SK-N-SH (cell line): Measurements from ENCODE around the gene PLEKHM1. TPM values are rescaled to one million over a fixed set of nuclear protein-coding genes. Genes with fewer than 3 reads are reported as not detected.

Experiments
- CTCF ChIA-PET: fragments of 300-600, 350-600 bp; formaldehyde crosslinking; extraction: SDS; loops from one replicate; lab custom pipeline; 2021; lab: Yijun Ruan, JAX
- POLR2A ChIA-PET: fragments of 350-600 bp; sonication (Branson Sonifier 250); formaldehyde crosslinking; extraction: SDS; loops from one replicate; lab custom pipeline; 2020; ENCODE audit warnings: antibody characterized with exemption, inconsistent platforms; lab: Yijun Ruan, JAX
- DNase-seq: peaks from one replicate; pipeline ENCODE4 v3.0.0; 2012
- H2AFZ ChIP-seq: fragments of 200-600 bp; sonication (generic); 2 replicates; pipeline ENCODE4 v1.8.1; 2016; ENCODE audit warnings: antibody characterized with exemption, mild to moderate bottlenecking, low read depth
- H3F3A ChIP-seq: fragments of 200-600 bp; sonication (generic); replicated peaks from 2 replicates; pipeline ENCODE3; 2016; ENCODE audit warnings: antibody characterized with exemption, mild to moderate bottlenecking; ENCODE audit not compliant: insufficient read depth
- H3K27ac ChIP-seq, 2 experiments: fragments of 200-500 bp in 1 of 2; fragments of 200-600 bp in 1 of 2; sonication (Bioruptor generic) in 1 of 2; sonication (generic), shearing (Covaris generic) in 1 of 2; 2 replicates each; pipeline versions ENCODE4 v1.5.1 to v1.6.1; 2014 to 2016; ENCODE audit warnings: low read depth in 2 of 2, inconsistent platforms in 1 of 2, low read length in 1 of 2, mild to moderate bottlenecking in 1 of 2, mixed read lengths in 1 of 2
- H3K27me3 ChIP-seq: fragments of 200-600 bp; sonication (generic), shearing (Covaris generic); 2 replicates; pipeline ENCODE4 v1.6.1; 2016; ENCODE audit warnings: mixed run types; ENCODE audit not compliant: insufficient read depth
- H3K36me3 ChIP-seq, 2 experiments: fragments of 200-500 bp in 1 of 2; fragments of 200-600 bp in 1 of 2; sonication (Bioruptor generic) in 1 of 2; sonication (generic) in 1 of 2; replicated peaks in 1 of 2; 2 replicates each; pipeline versions ENCODE3 to v1.5.1; 2014 to 2016; ENCODE audit warnings: low read length in 1 of 2, mild to moderate bottlenecking in 1 of 2; ENCODE audit not compliant: insufficient read depth in 2 of 2, control insufficient read depth in 1 of 2
- H3K4me1 ChIP-seq, 2 experiments: fragments of 200-500 bp in 1 of 2; fragments of 200-600 bp in 1 of 2; sonication (Bioruptor generic) in 1 of 2; sonication (generic), shearing (Covaris generic) in 1 of 2; 2 replicates each; pipeline versions ENCODE4 v1.5.1 to v1.6.1; 2014 to 2016; ENCODE audit warnings: low read depth in 1 of 2, low read length in 1 of 2, mixed run types in 1 of 2; ENCODE audit not compliant: insufficient read depth in 2 of 2, control insufficient read depth in 1 of 2
- H3K4me2 ChIP-seq: fragments of 200-600 bp; sonication (generic), shearing (Covaris generic); 2 replicates; pipeline ENCODE4 v1.6.1; 2017; ENCODE audit warnings: mixed run types
- H3K4me3 ChIP-seq, 2 experiments: fragments of 200-500 bp in 1 of 2; fragments of 200-600 bp in 1 of 2; sonication (Bioruptor generic) in 1 of 2; sonication (generic), shearing (Covaris generic) in 1 of 2; 2 replicates each; pipeline versions ENCODE4 v1.5.1 to v1.8.1; 2014 to 2016; ENCODE audit warnings: low read depth in 2 of 2, inconsistent platforms in 1 of 2, low read length in 1 of 2, mild to moderate bottlenecking in 1 of 2, mixed read lengths in 1 of 2, moderate library complexity in 1 of 2
- H3K79me2 ChIP-seq: fragments of 200-600 bp; sonication (generic); 2 replicates; pipeline ENCODE4 v1.8.1; 2017; ENCODE audit warnings: mild to moderate bottlenecking; ENCODE audit not compliant: insufficient read depth
- H3K9ac ChIP-seq: fragments of 200-600 bp; sonication (generic); 2 replicates; pipeline ENCODE4 v1.6.1; 2017; ENCODE audit warnings: mixed run types
- H3K9me2 ChIP-seq: fragments of 200-600 bp; sonication (generic); 2 replicates; pipeline ENCODE4 v1.6.1; 2017; ENCODE audit warnings: mixed run types
- H3K9me3 ChIP-seq: fragments of 200-600 bp; sonication (generic); 2 replicates; pipeline ENCODE4 v1.6.1; 2017; ENCODE audit warnings: mixed run types, mild to moderate bottlenecking, moderate library complexity
- H4K20me1 ChIP-seq: fragments of 200-600 bp; sonication (generic); 2 replicates; pipeline ENCODE4 v1.6.1; 2017; ENCODE audit warnings: mild to moderate bottlenecking, mixed run types; ENCODE audit not compliant: insufficient read depth
- ELF1 ChIP-seq: IDR thresholded peaks from 2 replicates; pipeline ENCODE4 v1.4.0; 2012
- EZH2phosphoT487 ChIP-seq: fragments of 200-600 bp; sonication (generic); IDR thresholded peaks from 2 replicates; pipeline ENCODE4 v1.6.1; 2017; ENCODE audit warnings: low read depth, mixed run types, mild to moderate bottlenecking, antibody characterized with exemption, moderate library complexity, borderline replicate concordance
- FOXM1 ChIP-seq: IDR thresholded peaks from 2 replicates; pipeline ENCODE4 v1.4.0; 2012; ENCODE audit warnings: low read depth, mild to moderate bottlenecking
- GATA2 ChIP-seq: sonication (generic); formaldehyde crosslinking; IDR thresholded peaks from 2 replicates; pipeline ENCODE4 v1.5.0; 2020; ENCODE audit warnings: mild to moderate bottlenecking, missing genetic modification reagents
- MXI1 ChIP-seq: IDR thresholded peaks from 2 replicates; pipeline ENCODE4 v1.6.1; 2012; ENCODE audit warnings: mild to moderate bottlenecking, low read depth, low read length, improper control_type of control experiment
- NRF1 ChIP-seq: IDR thresholded peaks from 2 replicates; pipeline ENCODE4 v1.6.1; 2012; ENCODE audit warnings: low read depth, mild to moderate bottlenecking, low read length
- REST ChIP-seq: IDR thresholded peaks from 2 replicates; pipeline ENCODE4 v1.6.1; 2012; ENCODE audit warnings: mild to moderate bottlenecking, low read depth, low read length, moderate library complexity
- RFX5 ChIP-seq: IDR thresholded peaks from 2 replicates; pipeline ENCODE4 v1.6.1; 2012; ENCODE audit warnings: mild to moderate bottlenecking, improper control_type of control experiment, low read length
- TAF1 ChIP-seq: IDR thresholded peaks from 2 replicates; pipeline ENCODE4 v1.6.1; 2012; ENCODE audit warnings: low read depth, mild to moderate bottlenecking, low read length, moderate library complexity, borderline replicate concordance
- TCF12 ChIP-seq: IDR thresholded peaks from 2 replicates; pipeline ENCODE4 v1.4.0; 2012
- TEAD4 ChIP-seq: IDR thresholded peaks from 2 replicates; pipeline ENCODE4 v1.4.0; 2012; ENCODE audit warnings: mild to moderate bottlenecking, borderline replicate concordance; ENCODE audit not compliant: insufficient read depth
- USF1 ChIP-seq: IDR thresholded peaks from 2 replicates; pipeline ENCODE4 v1.4.0; 2012; ENCODE audit warnings: low read depth, borderline replicate concordance
- YY1 ChIP-seq: IDR thresholded peaks from 2 replicates; pipeline ENCODE4 v1.4.0; 2012; ENCODE audit warnings: low read depth, mild to moderate bottlenecking
- ZBTB33 ChIP-seq: IDR thresholded peaks from 2 replicates; pipeline ENCODE4 v1.4.0; 2012; ENCODE audit warnings: low read depth, borderline replicate concordance
- WGBS: methylation state at CpG from one replicate; pipeline ENCODE4 v1.1.6; 2017; ENCODE audit warnings: low lambda C conversion rate; 5-methylcytosine and 5-hydroxymethylcytosine counted together
- polyA plus RNA-seq, 3 experiments: library from polyadenylated mRNA; depleted of rRNA; stranded (reverse); fragments of >200 nt; gene quantifications; 2 replicates each; pipeline ENCODE4 v1.2.3, GENCODE V29; 2012

PLEKHM1 gene
- polyA plus RNA-seq, 1 of the 3 experiments (the other 2 are of a cell fraction), result 12.3 TPM

- no peaks in the 10 kb centered on the region for H3K9me3 ChIP-seq
- 71% methylated on average over 3 of the region's 3 CpGs for WGBS
- H3K79me2 ChIP-seq, result no peaks in the 10 kb centered on the region
- H3K36me3 ChIP-seq, result no peaks in the 10 kb centered on the region
- ChIA-PET POLR2A (no interaction called here), CTCF (interaction anchor here (0.7 to 15.6 kb wide), 10 partner anchors 12 to 463 kb away, joined by 3 to 260 read pairs (median 4); partner anchors contain the start of gene FMNL1)
- H3K9me2 ChIP-seq, result no peaks in the 10 kb centered on the region
- H3K4me2 ChIP-seq, result no peak overlapping the region
- H2AFZ ChIP-seq, result no peak overlapping the region
- H3K27me3 ChIP-seq, result no peaks in the 10 kb centered on the region
- DNase-seq, result no peak
- no peaks in the 10 kb centered on the region for H3F3A ChIP-seq
- no peak overlapping the region for H3K9ac ChIP-seq
- H3K27ac ChIP-seq, result no peak overlapping the region
- no peak for TF ChIP-seq RFX5
- TF ChIP-seq ELF1, result no peak
- TF ChIP-seq YY1, result no peak
- TF ChIP-seq REST, result no peak
- no peak for TF ChIP-seq FOXM1
- no peak for TF ChIP-seq TCF12
- TF ChIP-seq NRF1, result no peak
- no peaks in the 10 kb centered on the region for H4K20me1 ChIP-seq
- H3K4me1 ChIP-seq, result no peaks in the 10 kb centered on the region; a peak in 1 of 4 replicates
- no peak overlapping the region for H3K4me3 ChIP-seq
Measured at GRCh38 chr17:45389354-45389753, 101.2 kb downstream of the PLEKHM1 start.

- no peaks in the 10 kb centered on the region for H3K79me2 ChIP-seq
- no peaks in the 10 kb centered on the region for H3K9me3 ChIP-seq
- WGBS, result 78% methylated on average over 9 of the region's 10 CpGs
- peaks cover 0 to 3% of the 10 kb centered on the region in 2 experiments; a peak in 1 of 4 replicates for H3K4me1 ChIP-seq
- H3F3A ChIP-seq, result no peaks in the 10 kb centered on the region
- H3K9me2 ChIP-seq, result no peaks in the 10 kb centered on the region
- H3K36me3 ChIP-seq, result no peaks in the 10 kb centered on the region
- ChIA-PET POLR2A (no interaction called here), CTCF (interaction anchor here (0.7 to 15.6 kb wide), 14 partner anchors 9 to 464 kb away, joined by 3 to 260 read pairs (median 4); partner anchors contain the start of genes FMNL1 and MAP3K14)
- no peaks in the 10 kb centered on the region for H3K27me3 ChIP-seq
- H3K4me2 ChIP-seq, result no peak overlapping the region
- DNase-seq, result no peak
- no peak overlapping the region for H3K9ac ChIP-seq
- H3K4me3 ChIP-seq, result no peak overlapping the region
- no peak overlapping the region for H2AFZ ChIP-seq
- H3K27ac ChIP-seq, result no peak overlapping the region
- H4K20me1 ChIP-seq, result no peaks in the 10 kb centered on the region
- TF ChIP-seq MXI1, result no peak
- no peak for TF ChIP-seq ZBTB33
- TF ChIP-seq USF1, result no peak
- no peak for TF ChIP-seq REST
- no peak for TF ChIP-seq GATA2 (CRISPR knock-in tag)
- TF ChIP-seq EZH2phosphoT487, result no peak
- TF ChIP-seq NRF1, result no peak
- no peak for TF ChIP-seq TEAD4
- no peak for TF ChIP-seq TCF12
- TF ChIP-seq RFX5, result no peak
- no peak for TF ChIP-seq TAF1
Measured at GRCh38 chr17:45388604-45389325, 101.8 kb downstream of the PLEKHM1 start.
